ENCODE data around the gene SRPRA. TPM values are rescaled to one million over a fixed set of nuclear protein-coding genes. Genes with fewer than 3 reads are reported as not detected.

Gene SRPRA
- total RNA-seq, 5 donors from 2014 or later (not counting 1 experiment from before 2014, with no cell fraction given) = 134 to 176 (median 142) TPM

Other genes starting within 250 kb of the SRPRA start
- gene CDON, start 206.0 kb downstream of the SRPRA start, total RNA-seq = 1 to 10 TPM; 1.7 to 5.0 (median 2.7) TPM
- 10 to 100 TPM; 33.8 to 41.5 (median 40.2) TPM for gene RPUSD4, start 57.2 kb downstream of the SRPRA start, total RNA-seq
- 10 to 100 TPM in 3 of 5 donors, 1 to 10 TPM in 2; 4.2 to 11.9 (median 11.0) TPM for gene FAM118B, start 57.1 kb downstream of the SRPRA start, total RNA-seq
- 10 to 100 TPM; 32.5 to 38.5 (median 34.5) TPM for gene FOXRED1, start 259 bp upstream of the SRPRA start, total RNA-seq
- 10 to 100 TPM; 11.3 to 23.4 (median 21.9) TPM for gene TIRAP, start 14.2 kb upstream of the SRPRA start, total RNA-seq
- 10 to 100 TPM; 12.4 to 23.7 (median 19.8) TPM for gene DCPS, start 35.2 kb upstream of the SRPRA start, total RNA-seq
- 1 to 10 TPM; 2.6 to 4.8 (median 3.6) TPM for gene ST3GAL4, start 86.8 kb upstream of the SRPRA start, total RNA-seq

All from T-cell (primary cell).